Activated CD4-positive, alpha-beta T cell treated with anti-CD3 and anti-CD28 coated beads, Interleukin-2, amount 10 ng/mL, durations not matched to agents 7 days and 5 days (primary cell): ENCODE data around the gene EPB42. TPM values are rescaled to one million over a fixed set of nuclear protein-coding genes. Genes with fewer than 3 reads are reported as not detected.
A peak's percentile ranks its signal among the peaks of the same experiment; 100 is the strongest.

Experiments
- CTCF ChIA-PET: fragments of 350-600 bp; sonication (Branson Sonifier 250); formaldehyde crosslinking; loops from one replicate; lab custom pipeline; 2021; ENCODE audit warnings: antibody characterized with exemption; lab: Charles Lee
- POLR2A ChIA-PET: fragments of 350-600 bp; sonication (Branson Sonifier 250); formaldehyde crosslinking; loops from one replicate; lab custom pipeline; 2021; ENCODE audit warnings: antibody characterized with exemption; lab: Charles Lee
- DNase-seq: peaks from one replicate; pipeline ENCODE4 v3.0.0-alpha.2; 2020
- H3K27ac Mint-ChIP-seq: one replicate; pipeline ENCODE4 v1.8.0; 2021; ENCODE audit warnings: mild to moderate bottlenecking, moderate library complexity, mixed read lengths
- H3K27me3 Mint-ChIP-seq: one replicate; pipeline ENCODE4 v1.8.0; 2021; ENCODE audit warnings: mixed read lengths
- H3K36me3 Mint-ChIP-seq: one replicate; pipeline ENCODE4 v1.8.0; 2021; ENCODE audit warnings: low read depth, mixed read lengths
- H3K4me1 Mint-ChIP-seq: one replicate; pipeline ENCODE4 v1.8.0; 2021; ENCODE audit warnings: mixed read lengths
- H3K4me3 Mint-ChIP-seq: one replicate; pipeline ENCODE4 v1.8.0; 2021; ENCODE audit warnings: mild to moderate bottlenecking, moderate library complexity, mixed read lengths
- H3K9me3 Mint-ChIP-seq: one replicate; pipeline ENCODE4 v1.8.0; 2021; ENCODE audit warnings: mixed read lengths
- total RNA-seq, 2 experiments: library from RNA; stranded (reverse); gene quantifications; one replicate each; pipeline ENCODE4 v1.2.3, GENCODE V29; 2021

Gene EPB42
- total RNA-seq, 2 experiments from 2014 or later, result not detected

- no peaks in the 10 kb centered on the region for H3K9me3 Mint-ChIP-seq
- H3K36me3 Mint-ChIP-seq, result no peaks in the 10 kb centered on the region
- peak overlapping the region; percentile 82 for H3K27ac Mint-ChIP-seq
- ChIA-PET POLR2A (no interaction called here), CTCF (interaction anchor here (1.0 to 1.5 kb wide), 2 partner anchors 8 to 23 kb away, joined by 3 to 4 read pairs; no protein-coding TSS in a partner anchor)
- H3K27me3 Mint-ChIP-seq, result peaks cover 2% of the 10 kb centered on the region
- DNase-seq, result no peak
- H3K4me3 Mint-ChIP-seq, result no peak overlapping the region
- peaks cover 30% of the 10 kb centered on the region for H3K4me1 Mint-ChIP-seq
Measured at GRCh38 chr15:43251871-43252250, 31.0 kb upstream of the EPB42 start.

GRCh38 chr15:43251185-43251870 is 30.5 kb upstream of the EPB42 start:
- H3K9me3 Mint-ChIP-seq, result no peaks in the 10 kb centered on the region
- no peak for DNase-seq
- no peaks in the 10 kb centered on the region for H3K36me3 Mint-ChIP-seq
- no peak overlapping the region for H3K4me3 Mint-ChIP-seq
- peaks cover 30% of the 10 kb centered on the region for H3K4me1 Mint-ChIP-seq
- peak overlapping the region; percentile 82 for H3K27ac Mint-ChIP-seq
- ChIA-PET CTCF (interaction anchor here (1.0 to 1.5 kb wide), 5 partner anchors 9 to 47 kb away, joined by 3 to 4 read pairs (median 3); no protein-coding TSS in a partner anchor), POLR2A (no interaction called here)
- peaks cover 5% of the 10 kb centered on the region for H3K27me3 Mint-ChIP-seq

DNA sequence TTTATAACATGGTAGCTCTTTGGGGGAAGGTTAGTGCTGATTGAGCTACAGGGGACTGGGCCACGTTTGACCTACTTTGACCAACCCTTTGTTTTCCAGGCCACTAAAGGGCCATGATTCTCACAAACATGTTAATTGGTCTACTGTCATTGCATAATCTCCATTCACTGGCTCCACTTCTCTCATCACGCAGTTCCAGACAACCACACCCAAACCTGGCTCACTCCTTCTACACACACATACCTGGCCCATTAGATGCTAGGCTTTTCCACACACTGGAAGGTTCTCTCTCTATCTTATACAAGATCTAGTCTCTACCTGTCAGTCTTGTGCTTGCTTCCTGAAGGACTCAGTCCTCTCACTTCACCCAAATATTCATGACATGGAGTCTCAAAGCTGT is 30.0 kb upstream of the EPB42 start:
- no peak overlapping the region for H3K4me3 Mint-ChIP-seq
- POLR2A ChIA-PET, result no interaction called here
- peak overlapping the region; percentile 26 for H3K27ac Mint-ChIP-seq
- no peak for DNase-seq
- H3K36me3 Mint-ChIP-seq, result no peaks in the 10 kb centered on the region
- peaks cover 30% of the 10 kb centered on the region for H3K4me1 Mint-ChIP-seq
- no peaks in the 10 kb centered on the region for H3K9me3 Mint-ChIP-seq
- peaks cover 9% of the 10 kb centered on the region for H3K27me3 Mint-ChIP-seq
- CTCF ChIA-PET, result interaction anchor here (0.7 to 1.5 kb wide), 6 partner anchors 10 to 239 kb away, joined by 3 to 4 read pairs (median 3); no protein-coding TSS in a partner anchor

DNA sequence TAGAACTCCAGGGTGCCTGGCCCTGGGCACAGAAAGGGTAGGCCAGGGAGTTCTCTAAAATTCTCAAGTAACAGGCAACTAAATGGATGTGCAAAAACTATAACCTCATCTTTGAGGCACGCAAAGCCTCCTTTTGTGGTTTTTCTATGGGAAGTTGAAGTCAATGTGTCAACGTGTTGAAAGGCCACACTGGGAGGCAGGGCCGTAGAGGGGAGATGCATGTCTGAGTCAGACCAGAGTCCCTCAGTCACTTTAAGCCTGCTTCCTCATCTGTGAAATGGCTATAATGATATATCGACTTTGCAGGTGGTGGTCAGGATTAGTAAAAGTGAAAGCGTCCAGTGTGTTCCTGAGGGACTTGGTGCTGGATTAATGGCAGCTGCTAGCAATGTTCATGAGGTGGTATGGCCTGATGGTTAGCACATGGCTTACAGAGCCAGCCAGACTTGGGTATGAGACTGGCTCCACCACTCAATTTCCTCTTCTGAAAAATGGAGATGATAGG is 28.9 kb upstream of the EPB42 start:
- no peaks in the 10 kb centered on the region for H3K9me3 Mint-ChIP-seq
- no peak overlapping the region for H3K4me3 Mint-ChIP-seq

GRCh38 chr15:43249236-43249635 is 28.4 kb upstream of the EPB42 start:
- Mint-ChIP-seq H3K9me3 (no peaks in the 10 kb centered on the region), H3K4me1 (peaks cover 30% of the 10 kb centered on the region), H3K36me3 (no peaks in the 10 kb centered on the region), H3K4me3 (no peak overlapping the region), H3K27ac (peak overlapping the region; percentile 47), H3K27me3 (peaks cover 12% of the 10 kb centered on the region)
- POLR2A ChIA-PET, result no interaction called here
- no peak for DNase-seq
- CTCF ChIA-PET, result no interaction called here

More for the DNA sequence above, 28.9 kb upstream of the EPB42 start:
- ChIA-PET POLR2A (interaction anchor here (0.5 kb wide), 1 partner anchor 1389 kb away, joined by 6 read pairs; no protein-coding TSS in a partner anchor), CTCF (no interaction called here)
- peak; percentile 19 for DNase-seq
- Mint-ChIP-seq H3K27ac (peak overlapping the region; percentile 47), H3K36me3 (no peaks in the 10 kb centered on the region), H3K27me3 (peaks cover 14% of the 10 kb centered on the region), H3K4me1 (peaks cover 30% of the 10 kb centered on the region)

- H3K27me3 Mint-ChIP-seq, result peaks cover 12% of the 10 kb centered on the region
- H3K4me1 Mint-ChIP-seq, result peaks cover 21% of the 10 kb centered on the region
- no peaks in the 10 kb centered on the region for H3K9me3 Mint-ChIP-seq
- H3K27ac Mint-ChIP-seq, result no peak overlapping the region
- H3K36me3 Mint-ChIP-seq, result no peaks in the 10 kb centered on the region
- POLR2A ChIA-PET, result no interaction called here
- CTCF ChIA-PET, result interaction anchor here (0.7 kb wide), 2 partner anchors 11 to 21 kb away, joined by 3 read pairs; no protein-coding TSS in a partner anchor
- no peak overlapping the region for H3K4me3 Mint-ChIP-seq
- DNase-seq, result no peak
Measured at GRCh38 chr15:43246261-43246774, 25.5 kb upstream of the EPB42 start.

DNA sequence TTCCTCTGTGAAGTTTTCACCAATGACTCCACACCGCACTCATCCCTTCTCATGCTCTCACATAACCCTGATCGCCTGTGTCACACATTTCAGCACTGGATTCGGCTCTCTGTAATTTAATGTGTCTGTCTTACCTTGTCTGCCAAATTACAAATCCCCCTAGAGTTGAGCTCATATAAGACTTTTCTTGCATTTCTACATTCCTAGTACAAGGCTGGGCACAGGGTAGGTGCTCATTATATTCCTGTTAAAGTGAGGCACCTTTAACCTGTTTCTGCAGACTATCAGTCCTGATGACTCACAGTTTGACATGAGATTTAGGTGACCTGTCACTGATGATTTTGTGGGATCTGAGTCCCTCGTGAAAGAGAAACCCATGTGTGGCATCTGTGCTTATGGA is 23.3 kb upstream of the EPB42 start:
- H3K4me1 Mint-ChIP-seq, result peaks cover 15% of the 10 kb centered on the region
- no peaks in the 10 kb centered on the region for H3K36me3 Mint-ChIP-seq
- peaks cover 12% of the 10 kb centered on the region for H3K27me3 Mint-ChIP-seq
- CTCF ChIA-PET, result interaction anchor here (1.3 kb wide), 1 partner anchor 19 kb away, joined by 3 read pairs; no protein-coding TSS in a partner anchor
- POLR2A ChIA-PET, result no interaction called here
- H3K27ac Mint-ChIP-seq, result no peak overlapping the region
- no peak for DNase-seq
- no peaks in the 10 kb centered on the region for H3K9me3 Mint-ChIP-seq
- H3K4me3 Mint-ChIP-seq, result no peak overlapping the region

- peaks cover 12% of the 10 kb centered on the region for H3K27me3 Mint-ChIP-seq
- no peak overlapping the region for H3K27ac Mint-ChIP-seq
- H3K4me3 Mint-ChIP-seq, result no peak overlapping the region
- ChIA-PET POLR2A (interaction anchor here (0.6 kb wide), 1 partner anchor 62 kb away, joined by 3 read pairs; no protein-coding TSS in a partner anchor), CTCF (interaction anchor here (0.7 to 1.3 kb wide), 3 partner anchors 10 to 18 kb away, joined by 3 read pairs; no protein-coding TSS in a partner anchor)
- H3K4me1 Mint-ChIP-seq, result peaks cover 17% of the 10 kb centered on the region
- H3K9me3 Mint-ChIP-seq, result no peaks in the 10 kb centered on the region
- DNase-seq, result no peak
- no peaks in the 10 kb centered on the region for H3K36me3 Mint-ChIP-seq
Measured at GRCh38 chr15:43243020-43243645, 22.3 kb upstream of the EPB42 start.

- ChIA-PET CTCF (interaction anchor here (0.7 to 0.9 kb wide), 3 partner anchors 10 to 14 kb away, joined by 3 to 4 read pairs (median 3); no protein-coding TSS in a partner anchor), POLR2A (interaction anchor here (0.6 kb wide), 1 partner anchor 62 kb away, joined by 3 read pairs; no protein-coding TSS in a partner anchor)
- Mint-ChIP-seq H3K27ac (no peak overlapping the region), H3K36me3 (no peaks in the 10 kb centered on the region), H3K4me1 (peaks cover 17% of the 10 kb centered on the region), H3K9me3 (no peaks in the 10 kb centered on the region), H3K4me3 (no peak overlapping the region), H3K27me3 (peaks cover 12% of the 10 kb centered on the region)
- no peak for DNase-seq
Measured at GRCh38 chr15:43242616-43243015, 21.8 kb upstream of the EPB42 start.

DNA sequence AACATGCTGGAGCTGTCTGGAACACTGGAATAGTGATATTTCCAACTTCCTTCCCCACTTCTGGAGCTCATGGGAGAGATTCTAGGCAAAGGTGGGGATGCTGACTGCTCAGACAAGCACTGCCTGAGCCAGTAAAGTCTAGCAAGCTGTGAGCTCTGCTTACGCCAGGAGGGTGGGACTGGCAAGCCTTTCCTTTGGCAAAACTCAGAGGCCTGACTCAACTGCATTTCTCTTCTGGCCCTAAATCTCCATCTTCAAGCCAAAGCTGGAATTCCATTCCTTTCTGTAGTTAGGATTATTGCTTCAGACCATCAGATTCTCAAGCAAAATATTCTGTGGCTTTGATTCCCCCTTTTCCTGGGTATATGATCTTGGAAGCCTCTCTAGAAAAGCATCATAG is 20.3 kb upstream of the EPB42 start:
- peaks cover 7% of the 10 kb centered on the region for H3K27me3 Mint-ChIP-seq
- POLR2A ChIA-PET, result no interaction called here
- H3K27ac Mint-ChIP-seq, result no peak overlapping the region
- peaks cover 17% of the 10 kb centered on the region for H3K4me1 Mint-ChIP-seq
- no peak overlapping the region for H3K4me3 Mint-ChIP-seq
- no peaks in the 10 kb centered on the region for H3K9me3 Mint-ChIP-seq
- no peaks in the 10 kb centered on the region for H3K36me3 Mint-ChIP-seq
- CTCF ChIA-PET, result interaction anchor here (0.7 to 1.3 kb wide), 5 partner anchors 8 to 26 kb away, joined by 3 to 4 read pairs (median 3); partner anchors contain the start of gene TGM5
- no peak for DNase-seq

- no peaks in the 10 kb centered on the region for H3K9me3 Mint-ChIP-seq
- no peak overlapping the region for H3K27ac Mint-ChIP-seq
- ChIA-PET POLR2A (no interaction called here), CTCF (interaction anchor here (1.5 kb wide), 1 partner anchor 45 kb away, joined by 7 read pairs; no protein-coding TSS in a partner anchor)
- no peak for DNase-seq
- peaks cover 17% of the 10 kb centered on the region for H3K4me1 Mint-ChIP-seq
- no peaks in the 10 kb centered on the region for H3K27me3 Mint-ChIP-seq
- no peak overlapping the region for H3K4me3 Mint-ChIP-seq
- H3K36me3 Mint-ChIP-seq, result no peaks in the 10 kb centered on the region
Measured at GRCh38 chr15:43239732-43240491, 19.1 kb upstream of the EPB42 start.

DNA sequence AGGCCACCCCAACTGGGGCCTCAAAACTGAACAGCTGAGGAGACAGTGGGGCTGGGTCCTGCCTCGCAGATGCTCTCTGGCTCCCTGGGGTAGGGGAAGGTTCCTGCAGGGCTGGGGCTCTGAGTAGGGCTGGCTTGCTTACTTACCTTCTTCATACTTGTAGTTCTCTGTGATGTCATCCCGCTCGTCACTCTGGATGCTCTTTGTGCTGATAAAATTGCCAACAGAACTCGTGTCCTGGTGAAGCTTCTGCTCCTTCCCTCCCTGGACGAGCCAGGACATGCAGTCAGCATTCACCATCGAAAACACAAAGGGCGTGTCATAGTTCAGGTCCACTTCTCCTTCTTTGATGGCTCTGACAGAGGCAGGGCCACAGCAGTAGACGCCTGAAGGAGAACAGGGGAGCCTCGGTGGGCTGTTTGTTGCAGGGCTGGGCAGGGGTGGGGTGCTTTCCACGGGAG is 17.9 kb upstream of the EPB42 start:
- no peaks in the 10 kb centered on the region for H3K9me3 Mint-ChIP-seq
- POLR2A ChIA-PET, result no interaction called here
- H3K27ac Mint-ChIP-seq, result no peak overlapping the region
- peaks cover 17% of the 10 kb centered on the region for H3K4me1 Mint-ChIP-seq
- DNase-seq, result no peak
- no peak overlapping the region for H3K4me3 Mint-ChIP-seq
- H3K27me3 Mint-ChIP-seq, result no peaks in the 10 kb centered on the region
- CTCF ChIA-PET, result interaction anchor here (1.5 kb wide), 1 partner anchor 47 kb away, joined by 7 read pairs; no protein-coding TSS in a partner anchor
- no peaks in the 10 kb centered on the region for H3K36me3 Mint-ChIP-seq
